ENCODE data around the gene SEPTIN11.

The SEPTIN11 gene

DNA sequence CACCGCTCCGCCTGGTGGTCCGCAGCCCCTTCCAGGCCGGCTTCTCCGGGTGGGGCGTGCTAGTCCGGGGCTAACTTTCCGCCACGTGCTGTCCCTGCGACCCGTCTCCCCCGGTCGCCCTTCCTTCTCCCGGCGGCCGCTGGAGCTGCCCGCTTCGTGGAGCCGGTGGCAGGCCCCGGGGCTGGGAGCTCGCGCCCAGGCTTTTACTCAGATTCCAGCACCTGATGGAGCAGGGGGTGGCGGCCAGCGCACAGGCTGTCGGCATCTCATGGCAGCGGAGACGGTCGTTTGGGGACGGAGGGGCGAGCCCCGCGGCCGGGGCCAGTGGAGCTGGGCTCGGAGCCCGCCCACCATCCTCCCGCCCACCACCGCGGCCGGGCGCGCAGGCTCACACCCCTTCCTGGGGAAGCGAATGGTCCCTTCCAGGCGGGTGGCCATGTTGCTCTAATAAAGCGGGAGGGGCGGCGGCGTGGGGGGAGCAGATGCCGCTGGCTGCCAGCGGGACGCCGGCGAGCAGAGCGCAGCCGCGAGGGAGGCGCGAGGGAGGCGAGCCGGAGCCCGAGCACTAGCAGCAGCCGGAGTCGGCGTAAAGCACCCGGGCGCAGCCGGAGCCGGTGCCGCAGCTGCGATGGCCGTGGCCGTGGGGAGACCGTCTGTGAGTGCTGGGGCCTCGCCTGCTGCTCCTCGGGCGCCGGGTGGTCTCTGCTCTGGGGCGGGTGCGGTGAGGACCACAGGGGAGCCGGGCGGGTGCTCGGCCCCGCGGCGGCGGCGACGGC is at the start of gene SEPTIN11:
SEPTIN11 (plus strand) TSS at position 477 of the 776 bp plus-strand sequence; CDS start at position 629, 152 bp downstream.
- DNase-seq (ENCODE audit: low read depth): peak; percentile 69

DNA sequence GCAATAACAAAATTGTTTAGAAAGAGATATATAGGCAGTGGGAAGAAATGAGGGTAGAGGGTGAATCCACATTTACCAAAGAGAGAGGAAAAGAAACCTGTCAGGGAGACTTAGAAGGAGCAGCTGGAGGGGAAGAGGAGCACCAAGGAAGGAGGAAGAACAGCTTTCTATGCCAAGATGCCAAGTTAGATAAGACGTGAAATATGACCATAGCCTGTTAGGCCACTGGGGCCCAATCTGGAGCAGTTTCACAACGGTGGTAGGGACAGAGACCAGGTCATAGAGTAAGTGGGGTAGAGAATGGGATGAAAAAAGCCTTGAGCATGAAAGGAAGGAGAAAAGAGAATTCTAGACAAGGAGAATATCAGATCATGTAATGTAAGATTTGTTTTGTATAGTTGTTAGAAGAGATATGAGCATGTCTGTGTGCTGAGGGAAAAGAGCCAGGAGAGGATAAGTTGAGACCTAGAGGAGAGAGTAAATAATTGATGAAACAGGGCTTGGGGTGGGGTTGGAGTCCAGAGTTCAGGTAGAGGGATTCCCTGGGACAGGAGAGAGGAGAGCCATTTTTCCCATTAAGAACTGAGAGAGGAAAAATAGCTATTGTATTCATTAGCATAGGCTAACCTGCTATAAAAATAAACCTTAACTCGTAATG is 47.2 kb upstream of the SEPTIN11 start:
- no peak for DNase-seq (ENCODE audit: low read depth)

GRCh38 chr4:76904646-76905190 is 44.8 kb upstream of the SEPTIN11 start:
- DNase-seq (ENCODE audit: low read depth): no peak

- peak; percentile 26 for DNase-seq (ENCODE audit: low read depth)
Observed at GRCh38 chr4:76905521-76905920, 44.0 kb upstream of the SEPTIN11 start.

DNA sequence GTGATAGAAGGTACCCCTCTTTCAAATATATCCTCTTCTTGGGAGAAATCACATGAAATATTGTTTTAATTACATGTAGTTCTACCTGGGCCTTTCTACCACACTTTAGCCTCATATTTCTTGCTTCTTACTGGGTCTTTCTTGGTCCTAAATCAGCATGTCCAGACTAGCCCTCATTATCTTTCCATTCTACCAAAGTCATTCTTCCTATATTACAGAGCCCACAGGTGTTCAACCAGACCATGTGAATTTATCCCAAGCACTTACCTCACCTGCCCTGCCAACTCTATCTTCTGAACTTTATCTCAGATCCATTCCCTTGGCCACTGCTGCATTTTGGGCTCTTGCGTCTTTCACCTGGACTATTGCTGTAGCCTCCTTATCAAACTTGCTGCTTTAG is 39.8 kb upstream of the SEPTIN11 start:
- no peak for DNase-seq (ENCODE audit: low read depth)

DNA sequence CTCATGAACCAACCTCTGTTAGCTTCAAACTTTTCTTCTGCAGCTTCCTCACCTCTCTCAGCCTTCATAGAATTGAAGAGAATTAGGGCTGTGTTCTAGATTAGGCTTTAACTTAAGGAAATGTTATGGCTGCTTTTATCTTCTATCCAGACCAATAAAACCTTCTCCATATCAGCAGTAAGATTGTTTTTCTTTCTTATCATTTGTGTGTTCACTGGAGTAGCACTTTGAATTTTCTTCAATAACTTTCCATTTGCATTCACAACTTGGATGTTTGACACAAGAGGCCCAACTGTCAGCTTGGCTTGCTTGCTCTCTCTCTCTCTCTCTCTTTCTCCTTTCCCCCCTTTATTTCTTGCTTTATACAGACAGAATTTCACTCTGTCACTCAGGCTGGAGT is 28.8 kb upstream of the SEPTIN11 start:
- DNase-seq (ENCODE audit: low read depth): no peak

DNA sequence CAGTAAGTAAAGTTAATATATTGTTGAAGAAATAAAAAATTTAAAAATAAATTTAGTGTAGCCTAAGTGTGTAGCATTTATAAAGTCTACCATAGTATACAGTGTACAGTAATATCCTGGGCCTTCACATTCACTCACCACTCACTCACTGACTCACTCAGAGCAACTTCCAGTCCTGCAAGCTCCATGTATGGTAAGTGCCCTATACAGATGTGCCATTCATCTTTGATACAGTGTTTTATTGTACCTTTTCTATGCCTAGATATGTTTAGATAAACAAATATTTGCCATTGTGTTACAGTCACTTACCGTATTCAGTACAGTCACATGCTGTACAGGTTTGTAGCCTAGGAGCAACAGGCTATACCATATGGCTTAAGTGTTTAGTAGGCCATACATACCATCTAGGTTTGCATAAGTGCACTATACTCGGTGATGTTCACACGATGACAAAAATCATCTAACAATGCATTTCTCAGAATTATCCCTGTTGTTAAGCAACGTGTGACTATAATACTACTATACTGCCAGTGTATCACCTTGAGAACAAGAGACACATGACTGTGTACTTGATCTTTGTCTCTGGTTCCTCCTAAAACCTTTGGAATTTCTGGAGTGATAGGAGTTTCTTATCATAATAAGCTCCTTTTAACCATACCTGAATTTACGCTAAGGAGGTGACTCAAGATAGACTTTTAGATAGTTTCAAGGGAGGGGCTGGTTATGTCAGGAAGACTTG is 25.8 kb upstream of the SEPTIN11 start:
- no peak for DNase-seq (ENCODE audit: low read depth)

DNA sequence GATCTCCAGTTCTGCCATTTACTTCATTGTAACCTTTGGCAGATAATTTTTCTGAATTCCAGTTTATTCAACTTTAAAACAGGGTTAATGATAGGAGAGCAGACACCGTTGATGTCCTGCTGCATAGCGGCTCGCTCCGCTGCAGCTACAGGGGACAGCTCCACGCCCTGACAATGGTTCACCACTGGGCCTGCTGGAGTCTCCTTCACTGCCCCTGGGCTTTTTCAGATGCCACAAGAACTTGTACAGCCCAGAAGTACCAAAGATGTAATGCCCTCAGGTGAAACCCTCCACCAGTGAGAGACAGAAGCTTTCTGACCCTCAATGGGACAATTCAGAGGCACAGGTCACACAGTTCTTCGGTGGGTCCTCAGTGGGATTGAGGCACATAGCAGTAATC is 22.7 kb upstream of the SEPTIN11 start:
- no peak for DNase-seq (ENCODE audit: low read depth)

GRCh38 chr4:76930685-76931084 is 18.9 kb upstream of the SEPTIN11 start:
- DNase-seq (ENCODE audit: low read depth): no peak

- no peak for DNase-seq (ENCODE audit: low read depth)
Observed at GRCh38 chr4:76931087-76931486, 18.5 kb upstream of the SEPTIN11 start.

- DNase-seq (ENCODE audit: low read depth): no peak
Observed at GRCh38 chr4:76931576-76932276, 17.8 kb upstream of the SEPTIN11 start.

GRCh38 chr4:76939184-76939583 is 10.4 kb upstream of the SEPTIN11 start:
- DNase-seq (ENCODE audit: low read depth): no peak

- DNase-seq (ENCODE audit: low read depth): no peak
Observed at GRCh38 chr4:76943129-76943620, 6.4 kb upstream of the SEPTIN11 start.

DNA sequence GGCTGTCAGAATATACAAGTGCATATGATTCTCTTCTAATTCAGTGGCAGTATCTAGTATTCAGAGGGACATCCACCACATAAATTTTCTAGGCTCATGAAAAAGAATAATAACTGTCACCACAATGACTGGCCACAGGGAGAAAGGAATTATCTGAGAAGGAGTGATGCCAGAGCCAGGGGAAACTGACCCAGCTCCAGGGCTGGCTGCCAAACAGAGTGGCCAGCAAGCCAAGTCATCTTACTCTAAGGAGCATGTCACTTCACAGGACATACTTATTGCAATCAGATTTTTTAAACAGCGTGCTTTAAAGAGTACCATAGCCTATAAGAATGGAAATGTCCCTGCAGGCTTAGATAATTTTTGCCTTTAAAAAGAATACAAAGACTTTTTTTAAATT is 5.8 kb upstream of the SEPTIN11 start:
- no peak for DNase-seq (ENCODE audit: low read depth)

DNA sequence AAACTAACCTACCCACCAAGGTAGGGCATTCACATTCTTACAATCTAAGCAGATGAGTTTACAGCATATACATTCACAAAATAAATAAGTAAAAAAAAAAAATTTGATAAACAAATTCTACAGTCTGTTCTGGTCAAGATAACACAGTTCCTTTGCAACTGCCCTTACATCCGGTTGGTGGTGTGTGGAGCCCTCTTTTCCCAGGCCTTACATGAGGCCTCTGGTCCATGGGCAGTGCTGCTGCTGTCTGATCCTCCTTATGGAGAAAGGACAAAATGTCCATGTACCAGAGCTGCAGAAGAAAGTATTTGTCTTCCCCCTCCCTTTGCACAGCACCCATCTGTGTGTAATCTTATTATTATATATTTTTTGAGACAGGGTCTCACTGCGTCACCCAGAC is 2.2 kb upstream of the SEPTIN11 start:
- no peak for DNase-seq (ENCODE audit: low read depth)

- no peak for DNase-seq (ENCODE audit: low read depth)
Observed at GRCh38 chr4:76948443-76949275, 893 bp upstream of the SEPTIN11 start.

- DNase-seq (ENCODE audit: low read depth): no peak
Observed at GRCh38 chr4:76950052-76950955, 752 bp downstream of the SEPTIN11 start.

DNA sequence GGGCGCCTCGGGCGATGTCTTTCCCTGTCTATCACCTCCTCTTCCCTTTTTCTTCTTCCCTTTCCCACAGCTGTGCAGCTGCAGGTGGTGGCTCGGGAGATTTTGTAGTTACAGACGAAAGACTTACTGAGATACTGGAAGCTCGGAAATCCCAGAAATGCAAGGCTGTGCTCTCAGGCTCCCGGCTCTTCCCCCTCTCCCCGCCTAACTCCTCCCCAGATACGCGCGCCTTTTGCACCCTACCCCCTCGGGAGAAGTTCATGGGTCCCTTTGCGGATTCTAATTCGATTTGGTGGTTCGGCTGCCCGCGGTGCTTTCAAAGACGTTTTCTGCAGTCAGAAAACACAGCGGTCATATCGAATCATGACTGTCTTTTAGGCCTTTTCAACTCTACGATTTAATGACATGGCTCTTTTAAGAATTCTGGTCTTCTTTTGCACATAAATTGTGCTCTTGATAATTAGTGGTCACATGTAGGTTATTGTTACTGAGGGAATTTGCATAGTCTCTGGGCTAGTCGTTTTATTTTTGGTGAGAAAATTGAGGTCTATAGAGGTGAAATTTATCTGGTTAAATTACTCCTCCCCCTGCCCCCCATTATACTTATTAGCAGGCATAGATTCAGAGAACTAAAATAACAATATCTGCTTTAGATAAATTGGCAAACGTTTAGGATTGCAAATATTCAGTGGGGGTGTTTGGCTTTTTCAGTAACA is 1.6 kb downstream of the SEPTIN11 start:
- DNase-seq (ENCODE audit: low read depth): no peak

- DNase-seq (ENCODE audit: low read depth): no peak
Observed at GRCh38 chr4:76951672-76952010, 2.1 kb downstream of the SEPTIN11 start.

Measured in HS-27A (cell line).